ENCODE results near the gene TSHR. TPM values are rescaled to one million over a fixed set of nuclear protein-coding genes. Genes with fewer than 3 reads are reported as not detected.

TSHR gene
- total RNA-seq, 2 donors from 2014 or later: 0.63 TPM; not detected in 1

GRCh38 chr14:81137316-81137715 lies 181.9 kb downstream of the TSHR start:
- no peak for DNase-seq (ENCODE audit: low spot score)
- H3K4me3 ChIP-seq: no peak overlapping the region
- no peaks in the 10 kb centered on the region for H3K4me1 ChIP-seq (ENCODE audit: control insufficient read depth in 1 of 2, low read depth in 2 of 2)
- no peak overlapping the region for H3K27ac ChIP-seq
- TF ChIP-seq CTCF (IDR thresholded peaks at IDR 0.05): no peak
- H3K36me3 ChIP-seq: no peaks in the 10 kb centered on the region
- H3K27me3 ChIP-seq (replicated peaks; ENCODE audit: insufficient read depth): no peaks in the 10 kb centered on the region
- no peaks in the 10 kb centered on the region for H3K9me3 ChIP-seq
- ATAC-seq (ENCODE audit: insufficient number of reproducible peaks, low FRiP score, low read depth): no peak

GRCh38 chr14:81138429-81138828 lies 183.0 kb downstream of the TSHR start:
- Histone ChIP-seq H3K4me3 (no peak overlapping the region), H3K4me1 (ENCODE audit: control insufficient read depth in 1 of 2, low read depth in 2 of 2) (no peaks in the 10 kb centered on the region), H3K36me3 (no peaks in the 10 kb centered on the region), H3K27ac (no peak overlapping the region), H3K9me3 (no peaks in the 10 kb centered on the region), H3K27me3 (replicated peaks; ENCODE audit: insufficient read depth) (no peaks in the 10 kb centered on the region)
- ATAC-seq (ENCODE audit: insufficient number of reproducible peaks, low FRiP score, low read depth) (no peak), DNase-seq (ENCODE audit: low spot score) (no peak)
- TF ChIP-seq CTCF (IDR thresholded peaks at IDR 0.05): no peak

GRCh38 chr14:81141426-81141825 lies 186.0 kb downstream of the TSHR start:
- no peak for TF ChIP-seq CTCF (IDR thresholded peaks at IDR 0.05)
- DNase-seq (ENCODE audit: low spot score) (no peak), ATAC-seq (ENCODE audit: insufficient number of reproducible peaks, low FRiP score, low read depth) (no peak)
- no peak overlapping the region for H3K27ac ChIP-seq
- no peaks in the 10 kb centered on the region for H3K9me3 ChIP-seq
- H3K27me3 ChIP-seq (replicated peaks; ENCODE audit: insufficient read depth): no peaks in the 10 kb centered on the region
- H3K4me1 ChIP-seq (ENCODE audit: control insufficient read depth in 1 of 2, low read depth in 2 of 2): no peaks in the 10 kb centered on the region
- H3K36me3 ChIP-seq: no peaks in the 10 kb centered on the region
- H3K4me3 ChIP-seq: no peak overlapping the region

- no peaks in the 10 kb centered on the region for H3K9me3 ChIP-seq
- H3K36me3 ChIP-seq: no peaks in the 10 kb centered on the region
- H3K27me3 ChIP-seq (replicated peaks; ENCODE audit: insufficient read depth): no peaks in the 10 kb centered on the region
- no peak for DNase-seq (ENCODE audit: low spot score)
- H3K4me3 ChIP-seq: no peak overlapping the region
- H3K27ac ChIP-seq: no peak overlapping the region
- H3K4me1 ChIP-seq (ENCODE audit: control insufficient read depth in 1 of 2, low read depth in 2 of 2): no peaks in the 10 kb centered on the region
- TF ChIP-seq CTCF (IDR thresholded peaks at IDR 0.05): no peak
- no peak for ATAC-seq (ENCODE audit: insufficient number of reproducible peaks, low FRiP score, low read depth)
These were observed 188.4 kb downstream of the TSHR start for GRCh38 chr14:81143793-81144192.

- Histone ChIP-seq H3K27me3 (replicated peaks; ENCODE audit: insufficient read depth) (no peaks in the 10 kb centered on the region), H3K36me3 (no peaks in the 10 kb centered on the region), H3K4me3 (no peak overlapping the region), H3K9me3 (no peaks in the 10 kb centered on the region), H3K27ac (no peak overlapping the region), H3K4me1 (ENCODE audit: control insufficient read depth in 1 of 2, low read depth in 2 of 2) (no peaks in the 10 kb centered on the region)
- no peak for ATAC-seq (ENCODE audit: insufficient number of reproducible peaks, low FRiP score, low read depth)
- TF ChIP-seq CTCF (IDR thresholded peaks at IDR 0.05): no peak
- no peak for DNase-seq (ENCODE audit: low spot score)
These were observed 189.6 kb downstream of the TSHR start for GRCh38 chr14:81144824-81145603.

All from thoracic aorta (tissue), 2 donors.